ENCODE measurements around the gene SBSN.

Gene SBSN

GRCh38 chr19:35519291-35519690 lies 8.8 kb downstream of the SBSN start:
- no peak for DNase-seq (ENCODE audit: extremely low read depth, low read depth)
- TF ChIP-seq CTCF (IDR thresholded peaks at IDR 0.05; ENCODE audit: low read depth, low read length, missing control alignments) = no peak
- H3K4me3 ChIP-seq (replicated peaks; ENCODE audit: low read depth, low read length) = no peak overlapping the region

GRCh38 chr19:35518313-35518712 lies 9.8 kb downstream of the SBSN start:
- no peak for TF ChIP-seq CTCF (IDR thresholded peaks at IDR 0.05; ENCODE audit: low read depth, low read length, missing control alignments)
- H3K4me3 ChIP-seq (replicated peaks; ENCODE audit: low read depth, low read length) = no peak overlapping the region
- DNase-seq (ENCODE audit: extremely low read depth, low read depth) = peak; percentile 70

- no peak for TF ChIP-seq CTCF (IDR thresholded peaks at IDR 0.05; ENCODE audit: low read depth, low read length, missing control alignments)
- no peak for DNase-seq (ENCODE audit: extremely low read depth, low read depth)
- no peak overlapping the region for H3K4me3 ChIP-seq (replicated peaks; ENCODE audit: low read depth, low read length)
Observed at GRCh38 chr19:35517342-35517741, 10.8 kb downstream of the SBSN start.

- no peak for DNase-seq (ENCODE audit: extremely low read depth, low read depth)
- no peak for TF ChIP-seq CTCF (IDR thresholded peaks at IDR 0.05; ENCODE audit: low read depth, low read length, missing control alignments)
- H3K4me3 ChIP-seq (replicated peaks; ENCODE audit: low read depth, low read length) = no peak overlapping the region
Observed at GRCh38 chr19:35516310-35516709, 11.8 kb downstream of the SBSN start.

GRCh38 chr19:35514282-35514809 lies 13.8 kb downstream of the SBSN start:
- TF ChIP-seq CTCF (IDR thresholded peaks at IDR 0.05; ENCODE audit: low read depth, low read length, missing control alignments) = no peak
- no peak for DNase-seq (ENCODE audit: extremely low read depth, low read depth)
- H3K4me3 ChIP-seq (replicated peaks; ENCODE audit: low read depth, low read length) = no peak overlapping the region

GRCh38 chr19:35513628-35514281 lies 14.4 kb downstream of the SBSN start, which contains the start of gene DMKN:
DMKN (minus strand) TSS chr19:35513649; CDS start chr19:35513475, 174 bp downstream.
- H3K4me3 ChIP-seq (replicated peaks; ENCODE audit: low read depth, low read length) = no peak within 1 kb of the TSS
- no peak for DNase-seq (ENCODE audit: extremely low read depth, low read depth)
- TF ChIP-seq CTCF (IDR thresholded peaks at IDR 0.05; ENCODE audit: low read depth, low read length, missing control alignments) = no peak
